H1 (cell line): ENCODE results near the gene DPY19L3. TPM values are rescaled to one million over a fixed set of nuclear protein-coding genes. Genes with fewer than 3 reads are reported as not detected.

Experiments
- CBX8 ChIP-seq: fragments of 300-800, 300-1000 bp; sonication (generic); IDR thresholded peaks from 2 replicates; pipeline ENCODE4 v1.7.1; 2016; ENCODE audit warnings: low read depth, low read length, borderline replicate concordance
- EP300 ChIP-seq, 2 experiments: IDR thresholded peaks; 1 replicate in 1 of 2; 2 replicates in 1 of 2; pipeline ENCODE4 v1.6.1; 2011 to 2012; ENCODE audit warnings: low read depth in 2 of 2, low read length in 2 of 2, mild to moderate bottlenecking in 2 of 2, borderline replicate concordance in 1 of 2, inconsistent platforms in 1 of 2, moderate library complexity in 1 of 2
- HDAC6 ChIP-seq: IDR thresholded peaks from one replicate; pipeline ENCODE4 v1.7.1; 2012; ENCODE audit warnings: low read depth, mild to moderate bottlenecking, inconsistent platforms, low read length, moderate library complexity
- JUN ChIP-seq: IDR thresholded peaks from 2 replicates; pipeline ENCODE4 v1.6.1; 2011; ENCODE audit warnings: low read depth, mild to moderate bottlenecking, improper control_type of control experiment, low read length
- SP1 ChIP-seq: IDR thresholded peaks from 2 replicates; pipeline ENCODE4 v1.6.1; 2011; ENCODE audit warnings: low read depth, low read length
- ZNF274 ChIP-seq: IDR thresholded peaks from 2 replicates; pipeline ENCODE4 v1.7.0; 2012; ENCODE audit warnings: low read length, borderline replicate concordance; ENCODE audit errors: extremely low read depth
- polyA plus RNA-seq, 7 experiments: library from polyadenylated mRNA; depleted of rRNA in 3 of 7; stranded (reverse) in 5 of 7; unstranded in 2 of 7; fragments of >200 nt in 5 of 7; fragments of 200-250 nt in 2 of 7; gene quantifications; 1 replicate in 5 of 7; 2 replicates in 1 of 7; 4 replicates in 1 of 7; pipeline versions ENCODE4 v1.2.1 to v1.2.3, GENCODE V29; 2011 to 2013; ENCODE audit warnings: missing spikeins in 2 of 7, mixed read lengths in 2 of 7
- total RNA-seq: library from RNA; stranded (reverse); fragmentation: NEBNext Ultra II Directional; extraction: Animal tissue kit (Norgen Biotek cat#: 25700); gene quantifications from 2 replicates; pipeline ENCODE4 v1.2.1, GENCODE V29; 2021
- TF ChIP-seq, protein P1 (sequence below): IDR thresholded peaks from 2 replicates; pipeline ENCODE4 v1.6.1; 2012; ENCODE audit warnings: inconsistent platforms

The DPY19L3 gene
- total and polyA plus RNA-seq, 2 of the 8 experiments (the other 6 are each of a cell fraction or from before 2014, with no cell fraction given): 35.3 to 60.2 TPM

DNA sequence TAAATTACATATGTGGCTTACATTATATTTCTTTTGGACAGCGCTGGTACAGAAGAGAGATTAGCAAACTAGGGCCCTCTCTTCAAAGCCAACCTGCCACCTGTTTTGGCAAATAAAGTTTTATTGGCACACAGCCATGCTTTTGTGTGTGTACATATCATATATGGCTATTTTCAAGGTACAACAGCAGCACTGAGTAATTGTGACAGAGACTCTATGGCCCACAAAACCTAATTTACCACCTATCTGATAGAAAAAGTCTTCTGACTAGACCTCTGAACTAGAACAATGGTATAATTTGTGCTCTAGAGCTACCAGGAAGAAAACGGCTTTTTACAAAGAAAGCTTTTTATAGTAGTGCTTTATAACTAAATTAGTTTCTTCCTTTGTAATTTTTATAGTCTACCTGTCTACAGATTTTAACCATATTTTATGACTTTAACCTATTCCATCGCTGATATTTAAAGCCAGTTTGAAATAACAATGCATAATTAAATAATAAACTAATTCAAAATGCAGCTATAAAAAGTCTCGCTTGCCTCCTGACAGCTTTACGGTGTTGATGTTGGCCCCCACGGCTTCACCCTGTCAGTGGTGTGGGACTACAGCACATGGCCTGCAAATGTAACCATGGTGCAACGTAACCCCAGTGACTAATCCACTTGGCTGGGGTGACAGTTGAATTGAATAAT is 17.7 kb upstream of the DPY19L3 start (continued):
- TF ChIP-seq JUN: no peak
- no peak for TF ChIP-seq EP300 (IDR thresholded peaks at IDR 0.05; ENCODE audit: borderline replicate concordance in 1 of 2, low read depth in 2 of 2, low read length in 2 of 2)
- TF ChIP-seq SP1: no peak
- no peak for TF ChIP-seq ZNF274
- TF ChIP-seq CBX8: no peak
- TF ChIP-seq HDAC6: no peak
- TF ChIP-seq, protein P1, sequence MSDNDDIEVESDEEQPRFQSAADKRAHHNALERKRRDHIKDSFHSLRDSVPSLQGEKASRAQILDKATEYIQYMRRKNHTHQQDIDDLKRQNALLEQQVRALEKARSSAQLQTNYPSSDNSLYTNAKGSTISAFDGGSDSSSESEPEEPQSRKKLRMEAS: no peak
